OCI-LY1 (cell line): ENCODE measurements around the gene MAGEB6.

Experiments
- H2AFZ ChIP-seq: fragments of 200-600 bp; sonication (generic), shearing (Covaris generic); 2 replicates; pipeline ENCODE4 v1.6.0; 2014; ENCODE audit warnings: antibody characterized with exemption, mild to moderate bottlenecking, low read length
- H3F3A ChIP-seq: fragments of 200-600 bp; sonication (generic), shearing (Covaris generic); 2 replicates; pipeline ENCODE4 v1.6.0; 2014; ENCODE audit warnings: mild to moderate bottlenecking, antibody characterized with exemption, low read length, moderate library complexity; ENCODE audit not compliant: insufficient read depth
- H3K27ac ChIP-seq: fragments of 200-600 bp; sonication (generic); 2 replicates; pipeline ENCODE4 v1.5.1; 2014; ENCODE audit warnings: low read length, mixed run types, mild to moderate bottlenecking, low read depth; ENCODE audit not compliant: poor library complexity, severe bottlenecking
- H3K27me3 ChIP-seq: fragments of 200-600 bp; sonication (generic); 2 replicates; pipeline ENCODE4 v1.6.0; 2014; ENCODE audit warnings: antibody characterized with exemption, mild to moderate bottlenecking, low read length, moderate library complexity; ENCODE audit not compliant: insufficient read depth
- H3K36me3 ChIP-seq: fragments of 200-600 bp; sonication (generic); 2 replicates; pipeline ENCODE4 v1.6.1; 2014; ENCODE audit warnings: mild to moderate bottlenecking, antibody characterized with exemption, low read length, moderate library complexity, mixed read lengths; ENCODE audit not compliant: insufficient read depth
- H3K4me1 ChIP-seq: fragments of 200-600 bp; sonication (generic); 2 replicates; pipeline ENCODE4 v1.5.1; 2014; ENCODE audit warnings: mild to moderate bottlenecking, low read length, moderate library complexity; ENCODE audit not compliant: insufficient read depth, severe bottlenecking
- H3K4me2 ChIP-seq: fragments of 200-600 bp; sonication (generic), shearing (Covaris generic); 2 replicates; pipeline ENCODE4 v1.6.1; 2014; ENCODE audit warnings: low read length
- H3K4me3 ChIP-seq: fragments of 200-600 bp; sonication (generic); 2 replicates; pipeline ENCODE4 v1.5.1; 2014; ENCODE audit warnings: low read length, low read depth, mild to moderate bottlenecking, mixed read lengths; ENCODE audit not compliant: poor library complexity, severe bottlenecking
- H3K79me2 ChIP-seq: fragments of 200-600 bp; shearing (Covaris generic); 2 replicates; pipeline ENCODE4 v1.6.1; 2016; ENCODE audit warnings: mixed run types, low read length, mixed read lengths; ENCODE audit not compliant: insufficient read depth
- H3K9ac ChIP-seq: fragments of 200-600 bp; sonication (generic), shearing (Covaris generic); 2 replicates; pipeline ENCODE4 v1.6.1; 2014; ENCODE audit warnings: mild to moderate bottlenecking, low read length, mixed read lengths
- H3K9me2 ChIP-seq: fragments of 200-600 bp; sonication (generic), shearing (Covaris generic); 2 replicates; pipeline ENCODE4 v1.6.1; 2014; ENCODE audit warnings: low read depth, mild to moderate bottlenecking, low read length, mixed read lengths
- H3K9me3 ChIP-seq: fragments of 200-600 bp; shearing (Covaris generic); 2 replicates; pipeline ENCODE4 v1.6.1; 2014; ENCODE audit warnings: low read length, mixed read lengths
- H4K20me1 ChIP-seq: fragments of 200-600 bp; sonication (generic), shearing (Covaris generic); 2 replicates; pipeline ENCODE4 v1.6.0; 2016; ENCODE audit warnings: mild to moderate bottlenecking, low read length; ENCODE audit not compliant: insufficient read depth
- EZH2 ChIP-seq: fragments of 200-600 bp; sonication (generic), shearing (Covaris generic); IDR thresholded peaks from 2 replicates; pipeline ENCODE4 v1.8.0; 2017; ENCODE audit warnings: borderline replicate concordance, mixed run types, mild to moderate bottlenecking, antibody characterized with exemption, low read length, moderate library complexity, mixed read lengths
- TF ChIP-seq, protein P1 (sequence below): fragments of 200-600 bp; sonication (generic), shearing (Covaris generic); IDR thresholded peaks from 2 replicates; pipeline ENCODE4 v1.5.1; 2017; ENCODE audit warnings: mild to moderate bottlenecking, antibody characterized with exemption, low read length, moderate library complexity, mixed read lengths

Gene MAGEB6

DNA sequence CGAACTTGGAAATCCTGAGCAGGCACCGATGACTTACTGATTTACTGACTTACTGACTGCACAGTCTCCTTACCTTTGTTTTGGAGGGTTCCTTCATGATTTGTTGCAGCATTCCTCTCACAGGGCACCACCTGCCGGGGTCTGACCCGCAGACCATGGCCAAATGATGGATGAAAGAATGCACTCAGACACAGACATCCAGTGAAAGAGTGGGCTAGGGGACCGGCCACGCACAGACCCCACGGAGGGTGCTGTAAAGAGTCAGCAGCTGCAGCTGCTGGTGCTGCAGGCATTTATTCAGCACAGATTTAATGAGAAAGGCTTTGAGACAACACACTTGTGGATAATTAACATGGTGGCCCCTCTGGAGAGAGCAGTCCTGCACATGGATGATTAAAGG is 27.1 kb downstream of the MAGEB6 start:
- no peaks in the 10 kb centered on the region for H3K9me3 ChIP-seq
- no peak for TF ChIP-seq EZH2
- TF ChIP-seq, protein P1, sequence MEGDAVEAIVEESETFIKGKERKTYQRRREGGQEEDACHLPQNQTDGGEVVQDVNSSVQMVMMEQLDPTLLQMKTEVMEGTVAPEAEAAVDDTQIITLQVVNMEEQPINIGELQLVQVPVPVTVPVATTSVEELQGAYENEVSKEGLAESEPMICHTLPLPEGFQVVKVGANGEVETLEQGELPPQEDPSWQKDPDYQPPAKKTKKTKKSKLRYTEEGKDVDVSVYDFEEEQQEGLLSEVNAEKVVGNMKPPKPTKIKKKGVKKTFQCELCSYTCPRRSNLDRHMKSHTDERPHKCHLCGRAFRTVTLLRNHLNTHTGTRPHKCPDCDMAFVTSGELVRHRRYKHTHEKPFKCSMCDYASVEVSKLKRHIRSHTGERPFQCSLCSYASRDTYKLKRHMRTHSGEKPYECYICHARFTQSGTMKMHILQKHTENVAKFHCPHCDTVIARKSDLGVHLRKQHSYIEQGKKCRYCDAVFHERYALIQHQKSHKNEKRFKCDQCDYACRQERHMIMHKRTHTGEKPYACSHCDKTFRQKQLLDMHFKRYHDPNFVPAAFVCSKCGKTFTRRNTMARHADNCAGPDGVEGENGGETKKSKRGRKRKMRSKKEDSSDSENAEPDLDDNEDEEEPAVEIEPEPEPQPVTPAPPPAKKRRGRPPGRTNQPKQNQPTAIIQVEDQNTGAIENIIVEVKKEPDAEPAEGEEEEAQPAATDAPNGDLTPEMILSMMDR: no peak
- no peak overlapping the region for H3K4me3 ChIP-seq
- H3K4me1 ChIP-seq: no peaks in the 10 kb centered on the region
- no peaks in the 10 kb centered on the region for H3K36me3 ChIP-seq
- no peaks in the 10 kb centered on the region for H4K20me1 ChIP-seq
- H3K79me2 ChIP-seq: no peaks in the 10 kb centered on the region
- no peak overlapping the region for H3K4me2 ChIP-seq
- no peak overlapping the region for H2AFZ ChIP-seq
- no peaks in the 10 kb centered on the region for H3F3A ChIP-seq
- H3K9me2 ChIP-seq: no peaks in the 10 kb centered on the region
- H3K27ac ChIP-seq: no peak overlapping the region
- H3K9ac ChIP-seq: no peak overlapping the region
- no peaks in the 10 kb centered on the region for H3K27me3 ChIP-seq

DNA sequence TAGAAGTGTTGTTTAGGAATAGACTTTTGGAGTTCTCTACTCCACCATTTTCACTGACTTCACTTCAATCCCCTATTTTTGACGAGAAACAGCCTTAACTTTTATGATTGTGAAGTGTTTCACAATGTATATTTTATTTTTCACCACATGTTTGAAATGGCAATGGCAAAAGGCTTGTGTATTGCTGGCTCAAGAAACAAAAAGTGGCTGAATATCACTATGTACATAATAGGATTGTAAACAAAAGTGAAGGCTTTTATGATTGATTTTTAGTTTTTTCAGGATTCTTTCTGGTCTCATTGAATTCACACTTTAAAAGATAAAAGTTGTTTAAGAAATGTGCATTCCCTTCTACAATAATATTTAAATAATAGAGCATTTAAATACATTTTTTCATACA is 41.9 kb downstream of the MAGEB6 start:
- no peaks in the 10 kb centered on the region for H3K9me2 ChIP-seq
- no peak overlapping the region for H3K4me2 ChIP-seq
- no peaks in the 10 kb centered on the region for H3K36me3 ChIP-seq
- no peaks in the 10 kb centered on the region for H4K20me1 ChIP-seq
- H2AFZ ChIP-seq: no peak overlapping the region
- TF ChIP-seq EZH2: no peak
- no peak overlapping the region for H3K9ac ChIP-seq
- H3K4me3 ChIP-seq: no peak overlapping the region
- no peaks in the 10 kb centered on the region for H3K27me3 ChIP-seq
- no peaks in the 10 kb centered on the region for H3K79me2 ChIP-seq
- no peaks in the 10 kb centered on the region for H3K4me1 ChIP-seq
- H3K27ac ChIP-seq: no peak overlapping the region
- no peaks in the 10 kb centered on the region for H3K9me3 ChIP-seq
- H3F3A ChIP-seq: no peaks in the 10 kb centered on the region
